Measurements from ENCODE around the gene OS9. TPM values are rescaled to one million over a fixed set of nuclear protein-coding genes. Genes with fewer than 3 reads are reported as not detected.

OS9 gene
- total RNA-seq, 1 donor from 2014 or later: 263 TPM

GRCh38 chr12:57692500-57692899 lies 1.4 kb upstream of the OS9 start:
- H3K9me3 ChIP-seq: no peaks in the 10 kb centered on the region
- no peak for ATAC-seq
- H3K4me3 ChIP-seq: no peak overlapping the region
- H3K27ac ChIP-seq: no peak overlapping the region
- peaks cover 5% of the 10 kb centered on the region for H3K27me3 ChIP-seq
- no peak for DNase-seq
- H3K36me3 ChIP-seq: peaks cover 21% of the 10 kb centered on the region
- intact Hi-C loops (cut with DNase I): no loop called here
- no peak for TF ChIP-seq CTCF (IDR thresholded peaks at IDR 0.05)
- peaks cover 14% of the 10 kb centered on the region for H3K4me1 ChIP-seq

GRCh38 chr12:57693317-57693658 lies 644 bp upstream of the OS9 start:
- intact Hi-C loops (cut with DNase I): no loop called here
- Histone ChIP-seq H3K27me3 (no peaks in the 10 kb centered on the region), H3K4me3 (peak overlapping the region; percentile 37), H3K9me3 (no peaks in the 10 kb centered on the region), H3K4me1 (peaks cover 14% of the 10 kb centered on the region), H3K36me3 (peaks cover 27% of the 10 kb centered on the region), H3K27ac (peak overlapping the region; percentile 14)
- no peak for ATAC-seq
- no peak for DNase-seq
- no peak for TF ChIP-seq CTCF (IDR thresholded peaks at IDR 0.05)

- Histone ChIP-seq H3K36me3 (peaks cover 39% of the 10 kb centered on the region), H3K27ac (peak overlapping the region; percentile 88), H3K4me3 (peak overlapping the region; percentile 89), H3K27me3 (no peaks in the 10 kb centered on the region), H3K4me1 (peaks cover 14% of the 10 kb centered on the region), H3K9me3 (no peaks in the 10 kb centered on the region)
- ATAC-seq: no peak
- intact Hi-C loops (cut with DNase I): no loop called here
- no peak for TF ChIP-seq CTCF (IDR thresholded peaks at IDR 0.05)
- no peak for DNase-seq
Observed at GRCh38 chr12:57694459-57695019, 607 bp downstream of the OS9 start.

GRCh38 chr12:57695770-57696432 lies 2.0 kb downstream of the OS9 start:
- H3K27me3 ChIP-seq: no peaks in the 10 kb centered on the region
- H3K4me1 ChIP-seq: peaks cover 14% of the 10 kb centered on the region
- intact Hi-C loops (cut with DNase I): no loop called here
- peaks cover 43% of the 10 kb centered on the region for H3K36me3 ChIP-seq
- DNase-seq (no peak), ATAC-seq (no peak)
- no peak for TF ChIP-seq CTCF (IDR thresholded peaks at IDR 0.05)
- H3K9me3 ChIP-seq: no peaks in the 10 kb centered on the region
- no peak overlapping the region for H3K27ac ChIP-seq
- no peak overlapping the region for H3K4me3 ChIP-seq

- no peak overlapping the region for H3K4me3 ChIP-seq
- H3K9me3 ChIP-seq: no peaks in the 10 kb centered on the region
- no peak overlapping the region for H3K27ac ChIP-seq
- ATAC-seq: no peak
- H3K27me3 ChIP-seq: no peaks in the 10 kb centered on the region
- H3K36me3 ChIP-seq: peaks cover 47% of the 10 kb centered on the region
- intact Hi-C loops (cut with DNase I): no loop called here
- no peak for TF ChIP-seq CTCF (IDR thresholded peaks at IDR 0.05)
- no peak for DNase-seq
- H3K4me1 ChIP-seq: peaks cover 14% of the 10 kb centered on the region
Observed at GRCh38 chr12:57697076-57697475, 3.1 kb downstream of the OS9 start.
